A549 (cell line): ENCODE results near the gene PLSCR2.

ENCODE experiments used
- CTCF ChIP-seq: fragments of >200 bp; sonication (Bioruptor Twin); formaldehyde crosslinking; IDR thresholded peaks from 3 replicates; pipeline ENCODE4 v1.5.1; 2016
- JUN ChIP-seq, 2 experiments: fragments of >200 bp; sonication (Bioruptor Twin); formaldehyde crosslinking; IDR thresholded peaks; 2 replicates in 1 of 2; 3 replicates in 1 of 2; pipeline ENCODE4 v1.6.1; 2016 to 2017

GRCh38 chr3:146431240-146431639, 38.1 kb downstream of the PLSCR2 start:
- TF ChIP-seq CTCF (no peak), JUN (IDR thresholded peaks at IDR 0.05) (no peak)
